Right lobe of liver (tissue), 4 donors: ENCODE data around the gene TMEM60.
A peak's percentile ranks its signal among the peaks of the same experiment; 100 is the strongest.

Source experiments
- POLR2A ChIP-seq: fragments of 450-650 bp; IDR thresholded peaks from one replicate; pipeline ENCODE4 v1.6.1; 2017; ENCODE audit warnings: antibody characterized with exemption, mild to moderate bottlenecking
- TF ChIP-seq, protein P1 (sequence below), 4 donors: fragments of 200-600 bp in 3 of 4; fragments of 450-650 bp in 1 of 4; IDR thresholded peaks; one replicate each; pipeline versions ENCODE4 v1.5.1 to v1.8.0; 2016 to 2022; ENCODE audit warnings: antibody characterized with exemption in 4 of 4, mild to moderate bottlenecking in 2 of 4
- donor health status: DM: no; HTN: no; CAD: no.
- donor health status: DM: no; HTN: no; CAD: no.
- donor health status: DM: no; HTN: yes; CAD: no.

GRCh38 chr7:77759294-77759889 is 38.8 kb downstream of the TMEM60 start:
- no peak for TF ChIP-seq POLR2A
- TF ChIP-seq, protein P1, sequence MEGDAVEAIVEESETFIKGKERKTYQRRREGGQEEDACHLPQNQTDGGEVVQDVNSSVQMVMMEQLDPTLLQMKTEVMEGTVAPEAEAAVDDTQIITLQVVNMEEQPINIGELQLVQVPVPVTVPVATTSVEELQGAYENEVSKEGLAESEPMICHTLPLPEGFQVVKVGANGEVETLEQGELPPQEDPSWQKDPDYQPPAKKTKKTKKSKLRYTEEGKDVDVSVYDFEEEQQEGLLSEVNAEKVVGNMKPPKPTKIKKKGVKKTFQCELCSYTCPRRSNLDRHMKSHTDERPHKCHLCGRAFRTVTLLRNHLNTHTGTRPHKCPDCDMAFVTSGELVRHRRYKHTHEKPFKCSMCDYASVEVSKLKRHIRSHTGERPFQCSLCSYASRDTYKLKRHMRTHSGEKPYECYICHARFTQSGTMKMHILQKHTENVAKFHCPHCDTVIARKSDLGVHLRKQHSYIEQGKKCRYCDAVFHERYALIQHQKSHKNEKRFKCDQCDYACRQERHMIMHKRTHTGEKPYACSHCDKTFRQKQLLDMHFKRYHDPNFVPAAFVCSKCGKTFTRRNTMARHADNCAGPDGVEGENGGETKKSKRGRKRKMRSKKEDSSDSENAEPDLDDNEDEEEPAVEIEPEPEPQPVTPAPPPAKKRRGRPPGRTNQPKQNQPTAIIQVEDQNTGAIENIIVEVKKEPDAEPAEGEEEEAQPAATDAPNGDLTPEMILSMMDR (IDR thresholded peaks at IDR 0.05), result peak; percentile 77 to 89 (median 80)
